SH-SY5Y (cell line): Measurements from ENCODE around the gene GRIK2.

Source experiments
- GATA2 ChIP-seq: IDR thresholded peaks from 2 replicates; pipeline ENCODE4 v1.6.1; 2011; ENCODE audit warnings: mild to moderate bottlenecking, low read depth, low read length
- GATA3 ChIP-seq: IDR thresholded peaks from 2 replicates; pipeline ENCODE4 v1.6.1; 2011; ENCODE audit warnings: low read depth, mild to moderate bottlenecking, low read length, moderate library complexity

GRIK2 gene

DNA sequence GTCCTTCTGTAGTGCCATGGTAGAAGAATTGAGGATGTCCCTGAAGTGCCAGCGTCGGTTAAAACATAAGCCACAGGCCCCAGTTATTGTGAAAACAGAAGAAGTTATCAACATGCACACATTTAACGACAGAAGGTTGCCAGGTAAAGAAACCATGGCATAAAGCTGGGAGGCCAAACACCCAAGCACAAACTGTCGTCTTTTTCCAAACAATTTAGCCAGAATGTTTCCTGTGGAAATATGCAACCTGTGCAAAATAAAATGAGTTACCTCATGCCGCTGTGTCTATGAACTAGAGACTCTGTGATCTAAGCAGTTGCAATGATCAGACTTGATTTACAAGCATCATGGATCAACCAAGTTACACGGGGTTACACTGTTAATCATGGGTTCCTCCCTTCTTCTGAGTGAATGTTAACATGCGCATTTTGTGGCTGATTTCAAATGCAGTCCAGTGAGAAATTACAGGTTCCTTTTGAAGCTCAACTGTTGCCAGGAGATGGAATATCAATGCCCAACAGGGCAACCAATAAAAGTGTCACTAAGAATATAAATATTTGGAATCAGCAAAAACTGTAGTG is 674.9 kb downstream of the GRIK2 start:
- no peak for TF ChIP-seq GATA2

DNA sequence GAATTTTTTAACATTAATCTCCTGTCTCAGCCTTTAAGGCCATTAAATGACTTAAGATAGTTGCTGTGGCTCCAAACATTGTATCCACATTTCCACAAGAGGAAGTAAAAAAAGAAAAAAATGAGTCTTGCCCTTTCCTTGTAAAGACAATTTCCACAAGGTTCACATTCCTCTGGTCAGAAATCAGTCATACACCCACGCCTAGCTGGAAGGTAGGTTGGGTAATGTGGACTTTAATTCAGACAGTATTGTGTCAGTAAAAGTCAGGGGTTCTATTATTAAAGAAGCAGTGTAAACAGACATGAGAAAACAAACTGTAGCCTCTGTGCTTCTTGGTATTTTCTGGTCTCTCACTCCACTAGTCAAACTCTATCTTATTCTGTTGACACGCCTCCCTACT is 682.0 kb downstream of the GRIK2 start:
- no peak for TF ChIP-seq GATA3
- no peak for TF ChIP-seq GATA2

DNA sequence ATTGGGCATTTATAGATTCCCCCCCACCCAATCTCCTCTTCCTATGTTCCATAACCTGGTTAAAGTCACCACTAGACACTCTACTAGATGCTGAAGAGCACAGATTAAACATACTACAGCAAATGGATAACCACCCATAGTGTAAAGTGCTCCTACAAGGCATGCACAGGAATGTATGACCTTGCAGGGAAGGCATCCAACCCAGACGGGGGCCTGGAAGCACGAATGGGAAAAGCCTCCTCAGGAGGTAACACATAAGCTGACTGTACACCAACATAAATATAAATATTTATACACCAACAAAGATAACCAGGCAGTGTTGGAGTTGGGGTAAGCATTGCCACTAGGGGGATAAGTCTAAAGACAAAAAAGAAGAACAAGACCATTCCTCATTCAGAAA is 691.7 kb downstream of the GRIK2 start:
- TF ChIP-seq GATA2 (no peak), GATA3 (no peak)

DNA sequence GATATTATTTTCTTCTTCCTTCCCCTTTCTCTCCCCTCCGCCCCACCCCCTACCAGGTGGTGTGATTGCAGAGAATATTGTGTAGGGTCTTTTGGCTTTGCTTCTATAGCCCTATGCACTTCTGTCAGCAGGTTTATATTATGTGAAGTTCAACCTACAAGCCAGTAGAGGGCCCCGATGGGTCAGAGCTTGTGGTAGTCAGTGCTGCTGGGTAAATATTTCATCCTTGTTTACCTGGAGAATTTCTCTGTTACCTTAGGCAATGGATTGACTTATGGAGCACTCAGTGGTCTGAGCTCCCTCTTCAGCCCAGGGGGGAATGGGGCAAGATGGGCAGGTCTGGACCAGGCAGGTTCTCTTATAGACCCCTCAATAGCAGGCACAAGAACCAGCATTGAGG is 720.9 kb downstream of the GRIK2 start:
- TF ChIP-seq GATA2 = no peak
- no peak for TF ChIP-seq GATA3

DNA sequence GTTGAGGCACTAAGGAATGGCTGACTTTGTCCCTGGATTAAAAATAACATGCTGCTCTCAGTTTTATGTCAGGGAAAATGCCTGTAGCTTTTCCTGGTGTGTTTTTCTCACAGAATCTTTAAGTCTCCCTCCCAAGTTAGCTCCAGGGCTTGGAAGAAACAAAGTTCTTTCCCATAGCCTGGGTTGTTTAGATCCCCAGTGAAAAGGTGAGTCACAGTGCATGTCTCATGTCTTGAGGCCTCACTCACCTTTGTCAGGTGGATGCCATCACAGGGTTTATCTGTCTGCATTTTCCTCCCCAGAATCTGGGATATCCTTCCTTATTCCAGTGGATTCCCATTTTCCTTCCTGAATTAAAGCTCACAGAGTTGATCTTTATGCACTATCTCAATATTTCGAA is 722.4 kb downstream of the GRIK2 start:
- TF ChIP-seq GATA2 = no peak
- TF ChIP-seq GATA3 = no peak

DNA sequence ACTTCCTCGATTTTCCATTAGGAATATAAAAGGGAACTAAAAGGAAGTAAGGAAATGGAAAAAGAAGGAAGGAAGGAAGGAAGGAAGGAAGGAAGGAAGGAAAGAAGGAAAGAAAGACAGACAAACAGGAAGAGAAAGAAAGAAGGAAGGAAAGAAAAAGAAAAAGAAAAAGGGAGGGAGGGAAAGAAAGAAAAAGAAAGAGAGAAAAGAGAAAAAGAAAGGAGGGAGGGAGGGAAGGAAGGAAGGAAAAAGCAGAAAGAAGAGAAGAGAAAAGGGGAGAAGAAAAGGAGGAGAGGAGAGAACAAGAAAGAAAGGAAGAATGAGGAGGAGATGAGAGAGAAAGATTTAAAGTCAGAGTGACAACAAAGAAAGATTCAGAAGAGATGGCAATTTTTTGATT is 724.5 kb downstream of the GRIK2 start:
- TF ChIP-seq GATA3 = no peak
- no peak for TF ChIP-seq GATA2
